Kidney (tissue), 14 donors: ENCODE data around the gene KCNIP3. TPM values are rescaled to one million over a fixed set of nuclear protein-coding genes. Genes with fewer than 3 reads are reported as not detected.
A peak's percentile ranks its signal among the peaks of the same experiment; 100 is the strongest.
"Not testable (repeated sequence)": the region's sequence is repeated elsewhere in the genome, so short reads cannot be mapped to it uniquely, and the experiment has no call there.

Source experiments
- DNase-seq, 5 donors: peaks; one replicate each; pipeline ENCODE4 v3.0.0-alpha.2; 2013 to 2020
- FAIRE-seq: peaks from 2 replicates; lab custom pipeline; 2012; peaks lifted over from hg19 to GRCh38; lab: Jason Lieb, UNC
- H3K27ac ChIP-seq, 2 donors: one replicate each; pipeline ENCODE4 v1.7.0; 2013; ENCODE audit warnings: low read depth in 2 of 2, low read length in 2 of 2, inconsistent platforms in 1 of 2
- H3K27me3 ChIP-seq: one replicate; pipeline ENCODE4 v1.7.1; 2013; ENCODE audit warnings: low read length, inconsistent platforms; ENCODE audit not compliant: control insufficient read depth, insufficient read depth
- H3K36me3 ChIP-seq, 3 donors: one replicate each; pipeline versions ENCODE4 v1.7.0 to v1.7.1; 2013; ENCODE audit warnings: low read length in 3 of 3, control low read depth in 1 of 3, inconsistent platforms in 1 of 3; ENCODE audit not compliant: insufficient read depth in 3 of 3, control insufficient read depth in 2 of 3
- H3K4me1 ChIP-seq, 3 donors: one replicate each; pipeline versions ENCODE4 v1.7.0 to v1.7.1; 2013; ENCODE audit warnings: low read length in 3 of 3, inconsistent platforms in 1 of 3, low read depth in 1 of 3; ENCODE audit not compliant: control insufficient read depth in 2 of 3, insufficient read depth in 2 of 3
- H3K4me3 ChIP-seq, 3 donors: one replicate each; pipeline versions ENCODE4 v1.7.0 to v1.8.1; 2013; ENCODE audit warnings: low read length in 3 of 3, control low read depth in 1 of 3, inconsistent platforms in 1 of 3
- H3K9ac ChIP-seq, 3 donors: one replicate each; pipeline versions ENCODE4 v1.7.0 to v1.7.1; 2013; ENCODE audit warnings: low read length in 3 of 3, control low read depth in 1 of 3, inconsistent platforms in 1 of 3
- H3K9me3 ChIP-seq, 3 donors: one replicate each; pipeline versions ENCODE4 v1.7.0 to v1.7.1; 2013; ENCODE audit warnings: low read length in 3 of 3, control low read depth in 1 of 3, inconsistent platforms in 1 of 3; ENCODE audit not compliant: control insufficient read depth in 2 of 3, insufficient read depth in 1 of 3
- intact Hi-C: fragments of 100-400 bp; cut with DNase I; formaldehyde crosslinking; loops from one replicate; pipeline ENCODE4 v1.11.1; 2022
- polyA plus RNA-seq: library from polyadenylated mRNA; stranded (reverse); fragments of 350-450 nt; fragmentation: Illumina TruSeq; extraction: RNeasy Lipid Tissue Mini Kit (QIAGEN cat#74804); gene quantifications from one replicate; pipeline ENCODE4 v1.2.3, GENCODE V29; 2014; ENCODE audit warnings: low read depth, low replicate concordance; ENCODE audit not compliant: insufficient read depth
- total RNA-seq: library from RNA; stranded (reverse); fragmentation: NEBNext Ultra II Directional; extraction: Animal tissue kit (Norgen Biotek cat#: 25700); gene quantifications from one replicate; pipeline ENCODE4 v1.2.1, GENCODE V29; 2021
- TF ChIP-seq, protein P1 (sequence below): IDR thresholded peaks from 3 replicates; pipeline ENCODE4 v1.5.1; 2012; ENCODE audit warnings: mild to moderate bottlenecking, moderate library complexity, borderline replicate concordance; ENCODE audit not compliant: insufficient read depth; ENCODE audit errors: extremely low read depth
- donor health status: control.
- donor health status: control.
- donor health status: control.
- donor health status: control.
- donor health status: control.
- donor health status: DM: yes; HTN: yes; CAD: no.
- donor health status: Normal renal cell carcinoma (clear cell type).

KCNIP3 gene
- total and polyA plus RNA-seq, 2 donors from 2014 or later = 14.8 to 27.6 TPM

DNA sequence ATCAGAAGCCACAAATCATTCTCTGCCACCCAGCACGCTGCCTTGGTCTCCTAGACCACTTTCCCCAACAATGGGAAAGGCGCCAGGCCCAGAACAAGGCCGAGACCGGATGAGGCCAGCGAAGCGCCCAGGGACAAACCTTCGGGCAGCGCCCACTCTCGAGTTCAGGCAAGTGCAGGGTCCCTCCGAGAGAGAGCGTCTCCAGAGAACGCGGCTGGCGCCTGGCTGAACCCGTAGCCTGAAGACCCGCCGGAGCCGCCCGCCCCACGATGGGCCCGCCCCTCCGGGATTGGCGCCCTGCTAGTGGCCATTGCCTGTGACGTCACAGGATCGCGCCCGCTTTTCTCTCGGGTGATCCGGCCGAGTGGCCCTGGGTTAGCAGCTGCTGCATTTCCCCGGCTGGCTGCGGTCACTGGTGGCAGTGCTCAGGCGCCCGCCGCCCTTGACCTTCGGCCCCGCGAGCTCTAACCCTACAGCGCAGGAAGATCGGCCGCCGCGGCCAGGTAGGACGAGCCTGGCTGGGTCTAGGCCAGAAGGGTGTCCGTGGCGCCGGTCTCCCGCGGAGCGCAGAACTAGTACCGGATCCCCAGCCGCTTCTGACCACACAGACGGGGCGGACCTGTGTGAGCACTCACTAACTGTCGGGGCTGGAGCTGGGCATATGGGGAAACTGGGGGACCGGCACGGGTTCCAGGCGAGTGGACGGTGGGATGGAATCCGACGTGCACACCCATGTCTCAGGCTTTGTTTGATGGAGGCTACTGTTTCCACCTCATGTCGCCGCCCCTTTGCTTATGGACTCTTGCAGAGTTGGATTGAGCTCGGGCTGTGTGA, 105.4 kb downstream of the KCNIP3 start, which contains the start of gene FAHD2A:
TSS of gene FAHD2A (plus strand) at position 339 of the 834 bp plus-strand sequence. CDS start 2,851 bp downstream, outside the sequence.
- FAIRE-seq (no peak), DNase-seq (peak; percentile 96 to 99 (median 98))
- H3K27ac ChIP-seq = peak within 1 kb of the TSS; percentile 50 to 63
- no peaks in the 10 kb centered on the region for H3K27me3 ChIP-seq
- peak within 1 kb of the TSS; percentile 49 to 95 (median 87) for H3K4me3 ChIP-seq
- H3K9me3 ChIP-seq = no peaks in the 10 kb centered on the region
- peak within 1 kb of the TSS; percentile 46 to 91 (median 71) for H3K9ac ChIP-seq
- no peaks in the 10 kb centered on the region for H3K36me3 ChIP-seq
- peaks cover 0 to 16% (median 13%) of the 10 kb centered on the region in 3 donors for H3K4me1 ChIP-seq
- intact Hi-C loops = no loop called here
- TF ChIP-seq, protein P1, sequence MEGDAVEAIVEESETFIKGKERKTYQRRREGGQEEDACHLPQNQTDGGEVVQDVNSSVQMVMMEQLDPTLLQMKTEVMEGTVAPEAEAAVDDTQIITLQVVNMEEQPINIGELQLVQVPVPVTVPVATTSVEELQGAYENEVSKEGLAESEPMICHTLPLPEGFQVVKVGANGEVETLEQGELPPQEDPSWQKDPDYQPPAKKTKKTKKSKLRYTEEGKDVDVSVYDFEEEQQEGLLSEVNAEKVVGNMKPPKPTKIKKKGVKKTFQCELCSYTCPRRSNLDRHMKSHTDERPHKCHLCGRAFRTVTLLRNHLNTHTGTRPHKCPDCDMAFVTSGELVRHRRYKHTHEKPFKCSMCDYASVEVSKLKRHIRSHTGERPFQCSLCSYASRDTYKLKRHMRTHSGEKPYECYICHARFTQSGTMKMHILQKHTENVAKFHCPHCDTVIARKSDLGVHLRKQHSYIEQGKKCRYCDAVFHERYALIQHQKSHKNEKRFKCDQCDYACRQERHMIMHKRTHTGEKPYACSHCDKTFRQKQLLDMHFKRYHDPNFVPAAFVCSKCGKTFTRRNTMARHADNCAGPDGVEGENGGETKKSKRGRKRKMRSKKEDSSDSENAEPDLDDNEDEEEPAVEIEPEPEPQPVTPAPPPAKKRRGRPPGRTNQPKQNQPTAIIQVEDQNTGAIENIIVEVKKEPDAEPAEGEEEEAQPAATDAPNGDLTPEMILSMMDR = no peak

DNA sequence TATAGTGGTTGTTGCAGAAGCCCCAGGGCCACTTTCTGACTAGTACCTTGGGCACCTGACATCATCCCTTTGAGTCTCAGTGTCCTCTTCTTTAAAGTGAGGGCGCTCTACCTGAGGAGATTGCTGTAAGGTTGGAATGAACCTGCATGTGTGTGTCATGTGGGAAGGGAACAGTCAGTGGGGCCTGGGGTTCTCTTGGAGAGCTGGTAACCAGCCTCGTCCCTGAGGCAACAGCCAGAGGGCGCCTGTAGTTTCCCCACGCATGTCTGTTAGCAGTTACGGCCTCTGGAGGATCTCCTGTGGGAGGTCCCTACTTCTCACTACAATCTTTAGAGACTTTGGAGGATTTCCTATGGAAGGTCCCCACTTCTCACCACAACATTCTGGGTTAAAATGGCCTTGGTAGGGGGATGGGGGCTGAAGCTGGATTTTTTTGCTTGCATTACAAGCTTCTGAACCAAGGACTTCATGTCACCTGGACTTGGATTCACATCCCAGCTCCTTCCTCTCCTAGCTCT, 106.1 kb downstream of the KCNIP3 start:
- H3K9ac ChIP-seq = peak overlapping the region; percentile 46 to 91 (median 71)
- H3K4me1 ChIP-seq = peaks cover 0 to 16% (median 13%) of the 10 kb centered on the region in 3 donors
- FAIRE-seq, intact Hi-C loops, H3K36me3 ChIP-seq, H3K27me3 ChIP-seq, H3K9me3 ChIP-seq: not testable (repeated sequence)
- H3K4me3 ChIP-seq = peak overlapping the region; percentile 49 to 95 (median 87)
- H3K27ac ChIP-seq = peak overlapping the region; percentile 50 to 63
- DNase-seq = peak in 4 of 5 donors; percentile 29 to 51 (median 44)
- TF ChIP-seq, protein P1 = peak; percentile 24

DNA sequence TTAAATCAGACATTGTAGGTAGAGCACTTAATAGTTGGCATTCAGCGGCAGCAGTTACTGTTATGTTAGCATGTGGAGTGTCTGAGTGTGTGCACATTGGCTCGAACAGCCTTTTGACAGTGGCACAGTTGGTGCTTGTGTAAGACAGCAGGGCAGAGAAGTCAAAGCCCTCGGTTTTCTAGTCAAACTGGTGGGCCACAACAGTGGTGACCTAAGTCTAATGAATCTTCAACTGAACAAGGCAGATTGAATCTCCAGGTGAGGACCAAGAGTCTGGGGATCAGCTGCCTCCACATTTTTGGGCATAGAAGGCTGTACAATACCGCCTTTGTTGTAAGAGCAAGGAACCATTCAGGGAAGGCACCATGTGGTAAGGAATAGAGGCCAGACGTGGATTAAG, 106.7 kb downstream of the KCNIP3 start:
- peak overlapping the region in 2 of 3 donors; percentile 87 to 95 for H3K4me3 ChIP-seq
- H3K9me3 ChIP-seq, H3K27ac ChIP-seq, H3K36me3 ChIP-seq, FAIRE-seq, H3K27me3 ChIP-seq, intact Hi-C loops, DNase-seq: not testable (repeated sequence)
- peaks cover 0 to 16% (median 13%) of the 10 kb centered on the region in 3 donors for H3K4me1 ChIP-seq
- peak overlapping the region in 1 of 3 donors; percentile 91 for H3K9ac ChIP-seq

DNA sequence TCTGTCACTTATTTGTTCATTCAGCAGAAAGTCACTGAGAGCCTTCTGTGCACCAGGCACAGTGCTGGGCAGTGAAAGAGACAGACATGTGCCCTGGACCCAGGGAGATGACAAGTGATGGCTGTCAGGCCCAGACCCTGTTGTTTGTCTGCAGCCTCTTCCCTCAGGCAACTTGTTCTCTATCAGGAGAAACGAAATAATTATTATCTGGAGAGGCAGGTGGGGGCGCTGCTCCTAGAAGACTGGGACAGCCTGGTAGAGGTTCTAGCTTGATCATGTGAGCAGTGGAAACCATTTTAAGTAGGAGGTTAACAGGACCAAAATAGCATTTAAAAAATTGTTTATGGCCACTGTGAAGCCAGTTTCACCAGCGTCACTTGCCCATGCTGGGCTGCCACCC, 107.5 kb downstream of the KCNIP3 start:
- H3K4me1 ChIP-seq = peaks cover 0 to 16% (median 13%) of the 10 kb centered on the region in 3 donors
- H3K9ac ChIP-seq, DNase-seq, H3K9me3 ChIP-seq, H3K27ac ChIP-seq, H3K36me3 ChIP-seq, H3K4me3 ChIP-seq, intact Hi-C loops, FAIRE-seq, H3K27me3 ChIP-seq: not testable (repeated sequence)

DNA sequence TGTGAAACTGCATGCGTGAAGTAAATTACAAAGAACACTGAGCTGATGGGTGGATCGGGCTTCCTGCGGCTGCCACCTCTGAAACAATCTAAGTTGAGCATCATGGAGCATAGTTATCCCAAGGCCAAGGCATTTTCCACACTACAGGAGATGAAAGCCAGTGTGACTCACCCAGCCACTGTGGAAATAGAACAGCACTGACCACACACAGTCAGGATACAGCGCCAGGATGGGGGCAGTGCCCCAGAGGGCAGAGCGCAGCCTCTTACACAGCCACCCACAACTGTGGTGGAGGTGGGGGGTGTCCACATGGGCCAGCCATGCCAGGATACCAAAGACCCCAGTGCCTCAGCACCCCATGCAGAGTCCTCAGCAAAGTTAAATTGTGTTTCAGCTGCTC, 114.1 kb downstream of the KCNIP3 start:
- intact Hi-C loops, H3K4me3 ChIP-seq, FAIRE-seq, H3K9ac ChIP-seq, H3K4me1 ChIP-seq, DNase-seq, H3K9me3 ChIP-seq, H3K27me3 ChIP-seq, H3K27ac ChIP-seq, H3K36me3 ChIP-seq: not testable (repeated sequence)
